Measurements from ENCODE around the gene PDE4DIP. TPM values are rescaled to one million over a fixed set of nuclear protein-coding genes. Genes with fewer than 3 reads are reported as not detected.
"Not testable (repeated sequence)": the region's sequence is repeated elsewhere in the genome, so short reads cannot be mapped to it uniquely, and the experiment has no call there.

PDE4DIP gene
- total and polyA plus RNA-seq, 2 donors (not counting 3 experiments of a cell fraction or from before 2014, with no cell fraction given): 6.3 to 26.4 TPM

DNA sequence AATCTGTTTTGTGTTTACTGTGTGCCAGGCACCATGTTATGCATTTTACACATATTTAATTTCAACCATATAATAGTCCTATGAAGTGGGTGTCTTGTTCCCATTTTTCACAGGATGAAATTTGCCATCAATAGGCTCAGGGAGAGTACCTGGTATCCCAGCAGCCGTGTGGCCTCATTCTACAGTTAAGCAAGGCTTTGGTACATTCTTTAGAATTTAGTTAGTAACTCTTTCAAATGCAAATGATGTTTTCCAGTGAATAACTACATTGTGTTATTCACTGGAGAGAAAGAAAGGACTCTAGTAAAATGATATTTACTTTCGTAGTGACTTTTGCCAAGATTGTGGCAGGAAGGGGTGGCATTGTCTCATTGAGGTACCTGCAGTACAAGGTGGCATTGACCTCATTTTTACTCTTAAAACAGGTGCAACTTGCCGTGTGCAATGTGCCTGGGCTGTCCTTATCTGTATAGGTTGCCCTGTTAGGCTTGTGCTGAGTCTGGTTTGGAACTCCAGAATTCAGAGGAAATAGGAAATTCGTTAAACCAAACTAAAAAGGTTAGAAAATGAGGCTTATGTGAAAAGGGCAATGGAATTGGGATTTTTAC, 65.1 kb downstream of the PDE4DIP start:
- CTCF ChIA-PET; H3K36me3 ChIP-seq (ENCODE audit: control insufficient read depth in 2 of 2, extremely low read depth in 1 of 2, insufficient read depth in 2 of 2, low read length in 2 of 2): not testable (repeated sequence)

DNA sequence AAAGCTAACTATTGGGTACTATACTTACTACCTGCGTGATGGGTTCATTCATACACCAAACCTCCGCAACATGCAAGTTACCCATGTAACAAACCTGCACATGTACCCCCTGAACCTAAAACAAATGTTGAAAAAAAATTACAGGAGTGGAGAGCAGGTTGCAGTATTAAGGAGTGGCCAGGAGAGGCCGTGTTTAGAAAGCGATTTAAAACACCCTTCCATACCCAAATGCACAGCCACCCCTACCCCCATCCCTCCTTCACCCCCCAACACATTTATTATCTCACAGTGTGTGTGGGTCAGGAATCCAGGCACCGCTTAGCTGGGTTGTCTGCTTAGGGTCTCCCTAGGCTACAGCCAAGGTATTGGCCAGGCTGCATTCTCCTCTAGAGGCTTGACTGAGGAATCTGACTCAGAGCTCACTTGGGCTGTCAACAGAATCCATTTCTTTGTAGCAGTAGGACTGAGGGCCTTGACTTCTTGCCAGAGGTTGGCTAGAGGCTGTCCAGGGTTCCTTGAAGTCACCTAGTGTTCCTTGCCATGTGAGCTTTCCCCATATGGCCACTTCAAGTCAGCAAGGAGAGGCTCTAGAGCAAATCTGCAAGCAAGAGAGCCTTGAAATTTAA, 67.2 kb downstream of the PDE4DIP start:
- H3K9me1 ChIP-seq (replicated peaks; ENCODE audit: control insufficient read depth, extremely low read depth, insufficient read depth, low read length); H3K27ac ChIP-seq (ENCODE audit: insufficient read depth, low read depth, low read length); CTCF ChIA-PET; dilution Hi-C loops (cut with MboI; ENCODE audit: extremely low pct_ligation_motif_present, low sequenced_read_pairs); DNase-seq (ENCODE audit: low read depth, low spot score); H3K4me2 ChIP-seq (ENCODE audit: insufficient read depth, low read length); H3K9ac ChIP-seq (replicated peaks; ENCODE audit: extremely low read depth, insufficient read depth, low read length); H3K4me1 ChIP-seq (ENCODE audit: control insufficient read depth, extremely low read depth, insufficient read depth, low read length); H3K9me3 ChIP-seq (replicated peaks; ENCODE audit: control insufficient read depth, insufficient read depth, low read length); H4K20me1 ChIP-seq (replicated peaks; ENCODE audit: control insufficient read depth, extremely low read depth, insufficient read depth, low read length); H3K27me3 ChIP-seq (ENCODE audit: control insufficient read depth in 2 of 2, insufficient read depth in 2 of 2, low read length in 2 of 2); intact Hi-C loops (cut with micrococcal nuclease); POLR2A ChIA-PET; BruUV-seq (replicated peaks); H3K4me3 ChIP-seq (replicated peaks in 1 of 3; ENCODE audit: insufficient read depth in 1 of 3, low read depth in 1 of 3, low read length in 3 of 3); H3K79me2 ChIP-seq (ENCODE audit: control insufficient read depth, insufficient read depth, low read length); H3K36me3 ChIP-seq (ENCODE audit: control insufficient read depth in 2 of 2, extremely low read depth in 1 of 2, insufficient read depth in 2 of 2, low read length in 2 of 2); H2AFZ ChIP-seq (ENCODE audit: low read depth, low read length): not testable (repeated sequence)
- peak; percentile 62 for FAIRE-seq

More for the DNA sequence above, 65.1 kb downstream of the PDE4DIP start:
- H3K9me3 ChIP-seq (replicated peaks; ENCODE audit: control insufficient read depth, insufficient read depth, low read length); H3K27me3 ChIP-seq (ENCODE audit: control insufficient read depth in 2 of 2, insufficient read depth in 2 of 2, low read length in 2 of 2); H4K20me1 ChIP-seq (replicated peaks; ENCODE audit: control insufficient read depth, extremely low read depth, insufficient read depth, low read length); FAIRE-seq; H3K4me2 ChIP-seq (ENCODE audit: insufficient read depth, low read length); H3K9ac ChIP-seq (replicated peaks; ENCODE audit: extremely low read depth, insufficient read depth, low read length); H2AFZ ChIP-seq (ENCODE audit: low read depth, low read length); H3K4me3 ChIP-seq (replicated peaks in 1 of 3; ENCODE audit: insufficient read depth in 1 of 3, low read depth in 1 of 3, low read length in 3 of 3); H3K4me1 ChIP-seq (ENCODE audit: control insufficient read depth, extremely low read depth, insufficient read depth, low read length); BruUV-seq (replicated peaks); DNase-seq (ENCODE audit: low read depth, low spot score); H3K79me2 ChIP-seq (ENCODE audit: control insufficient read depth, insufficient read depth, low read length); dilution Hi-C loops (cut with MboI; ENCODE audit: extremely low pct_ligation_motif_present, low sequenced_read_pairs); H3K9me1 ChIP-seq (replicated peaks; ENCODE audit: control insufficient read depth, extremely low read depth, insufficient read depth, low read length); POLR2A ChIA-PET; H3K27ac ChIP-seq (ENCODE audit: insufficient read depth, low read depth, low read length); intact Hi-C loops (cut with micrococcal nuclease): not testable (repeated sequence)

DNA sequence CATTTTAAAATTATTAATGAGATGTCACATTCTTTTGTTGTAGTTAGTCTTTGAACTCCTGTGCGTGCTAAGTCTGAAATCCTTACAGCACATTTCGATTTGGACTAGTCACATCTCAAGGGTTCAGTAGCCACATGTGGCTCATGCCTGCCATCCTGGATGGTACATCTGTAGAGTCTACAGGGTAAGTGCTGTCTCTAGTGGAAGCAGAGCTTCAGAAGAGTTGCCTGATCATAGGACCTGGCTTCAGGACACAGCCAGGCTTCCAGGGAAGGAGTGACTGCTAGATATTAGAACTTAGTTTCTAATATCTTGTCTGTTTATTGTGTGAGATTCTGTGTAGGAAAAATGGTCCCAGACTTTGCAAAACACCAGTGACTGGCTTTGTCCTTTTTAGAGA, 72.0 kb downstream of the PDE4DIP start:
- dilution Hi-C loops (cut with MboI; ENCODE audit: extremely low pct_ligation_motif_present, low sequenced_read_pairs); H3K27me3 ChIP-seq (ENCODE audit: control insufficient read depth in 2 of 2, insufficient read depth in 2 of 2, low read length in 2 of 2); BruUV-seq (replicated peaks); DNase-seq (ENCODE audit: low read depth, low spot score); H3K9ac ChIP-seq (replicated peaks; ENCODE audit: extremely low read depth, insufficient read depth, low read length); H3K79me2 ChIP-seq (ENCODE audit: control insufficient read depth, insufficient read depth, low read length); H3K9me3 ChIP-seq (replicated peaks; ENCODE audit: control insufficient read depth, insufficient read depth, low read length); H3K4me2 ChIP-seq (ENCODE audit: insufficient read depth, low read length); H3K4me3 ChIP-seq (replicated peaks in 1 of 3; ENCODE audit: insufficient read depth in 1 of 3, low read depth in 1 of 3, low read length in 3 of 3); H3K9me1 ChIP-seq (replicated peaks; ENCODE audit: control insufficient read depth, extremely low read depth, insufficient read depth, low read length); H3K36me3 ChIP-seq (ENCODE audit: control insufficient read depth in 2 of 2, extremely low read depth in 1 of 2, insufficient read depth in 2 of 2, low read length in 2 of 2); CTCF ChIA-PET; H3K4me1 ChIP-seq (ENCODE audit: control insufficient read depth, extremely low read depth, insufficient read depth, low read length); H3K27ac ChIP-seq (ENCODE audit: insufficient read depth, low read depth, low read length); POLR2A ChIA-PET; H2AFZ ChIP-seq (ENCODE audit: low read depth, low read length); H4K20me1 ChIP-seq (replicated peaks; ENCODE audit: control insufficient read depth, extremely low read depth, insufficient read depth, low read length); intact Hi-C loops (cut with micrococcal nuclease): not testable (repeated sequence)
- FAIRE-seq: peak; percentile 66

DNA sequence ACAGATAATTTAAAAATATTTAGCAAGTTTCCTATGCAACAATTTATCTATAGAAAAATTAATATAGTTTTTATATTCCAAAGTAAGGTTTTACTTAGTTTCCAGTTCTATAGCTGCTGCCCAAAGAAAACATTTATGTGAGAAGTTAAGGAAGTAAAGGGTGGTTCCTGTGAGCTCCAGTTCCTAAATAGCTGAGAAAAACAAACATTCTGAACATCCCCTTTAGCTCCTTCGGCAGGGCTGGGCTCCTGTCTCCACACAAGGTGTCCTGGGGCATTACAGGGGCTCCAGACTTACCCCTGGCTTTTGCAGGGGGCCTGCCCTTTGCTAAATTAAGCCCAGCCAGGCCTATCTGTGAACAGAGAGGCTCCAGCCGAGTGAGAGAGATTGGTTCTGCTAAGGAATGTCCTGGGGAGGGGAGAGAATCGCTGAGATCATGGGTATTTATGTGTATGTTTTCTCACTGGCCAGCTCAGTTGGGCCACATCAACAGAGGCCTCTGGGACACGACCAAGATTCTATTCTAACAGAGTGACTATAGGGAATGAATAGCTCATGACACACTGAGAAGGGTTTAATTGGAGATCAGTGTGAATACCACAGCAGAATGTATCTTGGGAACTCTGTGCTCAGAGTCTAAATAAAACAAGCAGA, 72.6 kb downstream of the PDE4DIP start:
- intact Hi-C loops (cut with micrococcal nuclease); H4K20me1 ChIP-seq (replicated peaks; ENCODE audit: control insufficient read depth, extremely low read depth, insufficient read depth, low read length); H3K9me1 ChIP-seq (replicated peaks; ENCODE audit: control insufficient read depth, extremely low read depth, insufficient read depth, low read length); H3K9ac ChIP-seq (replicated peaks; ENCODE audit: extremely low read depth, insufficient read depth, low read length); H3K79me2 ChIP-seq (ENCODE audit: control insufficient read depth, insufficient read depth, low read length); H3K27me3 ChIP-seq (ENCODE audit: control insufficient read depth in 2 of 2, insufficient read depth in 2 of 2, low read length in 2 of 2); dilution Hi-C loops (cut with MboI; ENCODE audit: extremely low pct_ligation_motif_present, low sequenced_read_pairs); H3K36me3 ChIP-seq (ENCODE audit: control insufficient read depth in 2 of 2, extremely low read depth in 1 of 2, insufficient read depth in 2 of 2, low read length in 2 of 2); BruUV-seq (replicated peaks); H2AFZ ChIP-seq (ENCODE audit: low read depth, low read length); H3K4me1 ChIP-seq (ENCODE audit: control insufficient read depth, extremely low read depth, insufficient read depth, low read length); POLR2A ChIA-PET; H3K4me2 ChIP-seq (ENCODE audit: insufficient read depth, low read length); H3K27ac ChIP-seq (ENCODE audit: insufficient read depth, low read depth, low read length); CTCF ChIA-PET; H3K9me3 ChIP-seq (replicated peaks; ENCODE audit: control insufficient read depth, insufficient read depth, low read length); DNase-seq (ENCODE audit: low read depth, low spot score); H3K4me3 ChIP-seq (replicated peaks in 1 of 3; ENCODE audit: insufficient read depth in 1 of 3, low read depth in 1 of 3, low read length in 3 of 3): not testable (repeated sequence)
- peak; percentile 60 for FAIRE-seq

All from endothelial cell of umbilical vein (primary cell).